Fibroblast of villous mesenchyme (primary cell): ENCODE data around the gene SYNGR1. TPM values are rescaled to one million over a fixed set of nuclear protein-coding genes. Genes with fewer than 3 reads are reported as not detected.

Experiments used
- DNase-seq: peaks from one replicate; pipeline ENCODE4 v3.0.0-alpha.2; 2010; ENCODE audit warnings: low read depth
- H3K4me3 ChIP-seq: 2 replicates; pipeline ENCODE4 v1.5.1; 2011; ENCODE audit warnings: low read depth, mild to moderate bottlenecking, low read length
- CTCF ChIP-seq: IDR thresholded peaks from 2 replicates; pipeline ENCODE4 v1.5.1; 2012; ENCODE audit warnings: low read depth, mild to moderate bottlenecking, low read length; ENCODE audit not compliant: insufficient read depth
- total RNA-seq: library from RNA; depleted of rRNA; stranded (reverse); fragments of >200 nt; gene quantifications from 2 replicates; pipeline ENCODE4 v1.2.3, GENCODE V29; 2012

The SYNGR1 gene
- total RNA-seq, 1 donor = 8.6 TPM

GRCh38 chr22:39364714-39365491, 15.1 kb downstream of the SYNGR1 start:
- DNase-seq = no peak
- TF ChIP-seq CTCF = no peak
- no peak overlapping the region for H3K4me3 ChIP-seq

- no peak for DNase-seq
- H3K4me3 ChIP-seq = no peak overlapping the region
- TF ChIP-seq CTCF = no peak
Observed at GRCh38 chr22:39365492-39365780, 15.6 kb downstream of the SYNGR1 start.

- no peak overlapping the region for H3K4me3 ChIP-seq
- TF ChIP-seq CTCF = no peak
- no peak for DNase-seq
Observed at GRCh38 chr22:39367035-39367434, 17.2 kb downstream of the SYNGR1 start.

- DNase-seq = no peak
- H3K4me3 ChIP-seq = no peak overlapping the region
- no peak for TF ChIP-seq CTCF
Observed at GRCh38 chr22:39368461-39368911, 18.7 kb downstream of the SYNGR1 start.

- no peak for TF ChIP-seq CTCF
Observed at GRCh38 chr22:39369186-39369585, 19.4 kb downstream of the SYNGR1 start.

GRCh38 chr22:39369586-39369985, 19.8 kb downstream of the SYNGR1 start:
- no peak overlapping the region for H3K4me3 ChIP-seq
- no peak for DNase-seq
- TF ChIP-seq CTCF = no peak

More at GRCh38 chr22:39369186-39369585, 19.4 kb downstream of the SYNGR1 start:
- DNase-seq = no peak
- no peak overlapping the region for H3K4me3 ChIP-seq

- TF ChIP-seq CTCF = no peak
- H3K4me3 ChIP-seq = no peak overlapping the region
- no peak for DNase-seq
Observed at GRCh38 chr22:39371732-39372131, 21.9 kb downstream of the SYNGR1 start.
